HG03045 (cell line): ENCODE data around the gene LRRC8E.
"Not testable (repeated sequence)": the region's sequence is repeated elsewhere in the genome, so short reads cannot be mapped to it uniquely, and the experiment has no call there.

Experiments
- ATAC-seq: cut with Tn5 transposase; IDR thresholded peaks from one replicate; pipeline ENCODE4 v1.9.1; 2021; ENCODE audit warnings: mild to moderate bottlenecking, moderate library complexity; ENCODE audit not compliant: unreplicated experiment

The LRRC8E gene

DNA sequence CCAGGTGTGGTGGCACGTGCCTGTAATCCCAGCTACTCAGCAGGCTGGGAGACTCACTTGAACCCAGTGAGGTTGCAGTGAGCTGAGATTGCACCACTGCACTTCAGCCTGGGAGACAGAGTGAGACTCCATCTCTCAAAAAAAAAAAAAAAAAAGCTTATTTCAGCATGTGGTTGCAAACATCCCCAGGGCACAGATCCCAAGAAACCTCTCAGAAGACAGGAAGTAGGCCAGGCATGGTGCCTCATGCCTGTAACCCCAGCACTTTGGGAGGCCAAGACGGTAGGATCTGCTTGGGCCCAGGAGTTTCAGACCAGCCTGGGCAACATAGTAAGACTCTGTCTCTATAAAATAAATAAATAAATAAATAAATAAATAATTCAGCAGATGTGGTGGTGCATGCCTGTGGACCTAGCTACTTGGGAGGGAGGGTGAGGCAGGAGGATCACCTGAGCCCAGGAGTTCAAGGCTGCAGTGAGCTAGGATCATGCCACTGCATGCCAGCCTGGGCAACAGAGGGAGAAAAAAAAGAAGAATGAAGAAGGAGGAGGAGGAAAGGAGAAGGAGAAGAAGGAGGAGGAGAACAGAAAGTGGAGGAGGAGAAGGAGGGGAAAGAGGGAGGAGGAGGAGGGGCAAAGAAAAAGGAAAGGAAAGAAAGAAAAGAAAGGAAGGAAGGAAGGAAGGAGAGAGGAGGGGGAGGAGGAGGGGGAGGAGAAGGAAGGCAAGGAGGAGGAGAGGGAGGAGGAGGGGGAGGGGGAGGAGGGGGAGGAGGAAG, 4.3 kb upstream of the LRRC8E start:
- ATAC-seq, result no peak

GRCh38 chr19:7885818-7886217, 2.5 kb upstream of the LRRC8E start:
- no peak for ATAC-seq

DNA sequence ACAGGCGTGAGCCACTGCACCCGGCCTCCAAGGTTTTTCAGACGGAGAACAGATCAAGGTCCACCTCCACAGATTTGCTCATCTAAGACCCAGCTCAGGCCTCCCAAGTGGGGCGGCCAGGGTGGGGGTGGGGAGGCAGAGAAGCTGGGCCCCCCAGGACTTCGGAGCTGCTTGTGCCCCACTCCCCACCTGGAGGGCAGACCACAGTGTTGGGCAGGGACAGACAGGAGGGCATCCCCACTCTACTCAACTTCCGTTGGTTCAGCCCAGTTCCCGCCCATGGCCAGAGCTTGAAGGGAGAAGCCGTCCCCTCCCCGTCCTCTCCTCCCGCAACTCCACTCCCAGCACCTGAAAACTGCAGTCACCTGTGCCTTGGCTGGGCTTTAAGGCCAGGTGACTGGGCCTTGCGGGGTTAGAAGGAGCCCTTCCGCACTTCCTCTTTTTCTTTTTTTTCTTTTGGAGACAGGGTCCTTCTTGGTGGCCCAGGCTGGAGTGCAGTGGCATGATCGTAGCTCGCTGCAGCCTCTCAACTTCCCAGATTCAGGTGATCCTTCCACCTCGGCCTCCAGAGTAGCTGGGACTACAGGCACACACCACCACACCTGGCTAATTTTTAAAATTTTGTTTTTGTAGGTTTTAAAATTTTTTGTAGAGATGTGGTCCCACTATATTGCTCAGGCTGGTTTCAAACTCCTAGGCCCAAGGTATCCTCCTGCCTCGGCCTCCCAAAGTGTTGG, 734 bp upstream of the LRRC8E start:
- ATAC-seq, result no peak

GRCh38 chr19:7888826-7889217, 512 bp downstream of the LRRC8E start:
- ATAC-seq, result no peak

GRCh38 chr19:7893362-7894101, 5.2 kb downstream of the LRRC8E start:
- ATAC-seq, result not testable (repeated sequence)

DNA sequence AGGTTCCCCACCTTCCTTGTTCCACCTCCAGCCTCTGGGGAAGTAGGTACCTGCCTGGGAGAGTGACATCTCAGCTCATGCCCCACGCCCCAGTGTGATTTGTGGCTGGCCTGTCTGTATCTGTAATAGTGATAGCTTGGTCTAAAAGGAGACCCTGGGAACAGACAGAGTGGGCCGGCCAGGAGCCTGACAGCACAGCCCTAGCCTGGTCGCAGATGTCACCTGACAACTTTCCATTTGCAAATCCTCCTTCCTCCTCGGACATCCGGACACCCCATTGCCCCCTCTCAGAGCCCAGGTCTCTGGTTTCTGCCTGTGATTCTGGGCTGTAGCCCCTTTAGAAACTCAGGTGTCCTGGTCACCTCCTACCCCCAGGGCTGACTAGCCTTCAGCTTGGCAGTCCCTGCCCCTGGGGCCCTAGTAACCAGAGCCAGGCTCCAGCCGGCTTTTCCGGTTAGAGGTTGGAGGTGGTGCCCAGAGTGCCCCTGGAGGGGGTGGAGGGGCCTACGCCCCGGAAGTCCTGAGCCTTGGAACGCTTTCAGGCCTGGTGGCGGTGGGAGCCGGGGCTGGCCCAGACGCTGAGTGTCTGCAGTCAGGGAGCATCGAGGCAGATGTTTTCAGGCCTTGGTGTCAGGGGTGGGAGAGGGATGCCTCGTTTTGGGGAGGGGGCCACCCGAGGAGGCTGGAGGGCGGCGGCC, 6.5 kb downstream of the LRRC8E start:
- ATAC-seq, result no peak

- ATAC-seq, result no peak
These were observed 7.3 kb downstream of the LRRC8E start for GRCh38 chr19:7895565-7895964.

GRCh38 chr19:7897292-7897691, 9.0 kb downstream of the LRRC8E start:
- no peak for ATAC-seq

DNA sequence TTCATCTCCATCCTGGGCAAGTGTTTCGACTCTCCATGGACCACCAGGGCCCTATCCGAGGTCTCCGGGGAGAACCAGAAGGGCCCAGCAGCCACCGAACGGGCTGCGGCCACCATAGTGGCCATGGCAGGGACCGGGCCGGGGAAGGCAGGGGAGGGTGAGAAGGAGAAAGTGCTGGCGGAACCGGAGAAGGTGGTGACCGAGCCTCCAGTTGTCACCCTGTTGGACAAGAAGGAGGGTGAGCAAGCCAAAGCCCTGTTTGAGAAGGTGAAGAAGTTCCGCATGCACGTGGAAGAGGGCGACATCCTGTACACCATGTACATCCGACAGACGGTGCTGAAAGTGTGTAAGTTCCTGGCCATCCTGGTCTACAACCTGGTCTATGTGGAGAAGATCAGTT, 10.7 kb downstream of the LRRC8E start:
- no peak for ATAC-seq

- no peak for ATAC-seq
These were observed 11.6 kb downstream of the LRRC8E start for GRCh38 chr19:7899751-7900378.

DNA sequence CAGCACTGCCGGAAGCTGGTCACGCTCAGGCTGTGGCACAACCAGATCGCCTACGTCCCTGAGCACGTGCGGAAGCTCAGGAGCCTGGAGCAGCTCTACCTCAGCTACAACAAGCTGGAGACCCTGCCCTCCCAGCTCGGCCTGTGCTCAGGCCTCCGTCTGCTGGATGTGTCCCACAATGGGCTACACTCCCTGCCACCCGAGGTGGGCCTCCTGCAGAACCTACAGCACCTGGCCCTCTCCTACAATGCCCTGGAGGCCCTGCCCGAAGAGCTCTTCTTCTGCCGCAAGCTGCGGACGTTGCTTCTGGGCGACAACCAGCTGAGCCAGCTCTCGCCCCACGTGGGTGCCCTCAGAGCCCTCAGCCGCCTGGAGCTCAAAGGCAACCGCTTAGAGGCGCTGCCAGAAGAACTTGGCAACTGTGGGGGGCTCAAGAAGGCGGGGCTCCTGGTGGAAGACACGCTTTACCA, 12.1 kb downstream of the LRRC8E start:
- no peak for ATAC-seq

GRCh38 chr19:7900931-7901330, 12.6 kb downstream of the LRRC8E start:
- ATAC-seq, result no peak

DNA sequence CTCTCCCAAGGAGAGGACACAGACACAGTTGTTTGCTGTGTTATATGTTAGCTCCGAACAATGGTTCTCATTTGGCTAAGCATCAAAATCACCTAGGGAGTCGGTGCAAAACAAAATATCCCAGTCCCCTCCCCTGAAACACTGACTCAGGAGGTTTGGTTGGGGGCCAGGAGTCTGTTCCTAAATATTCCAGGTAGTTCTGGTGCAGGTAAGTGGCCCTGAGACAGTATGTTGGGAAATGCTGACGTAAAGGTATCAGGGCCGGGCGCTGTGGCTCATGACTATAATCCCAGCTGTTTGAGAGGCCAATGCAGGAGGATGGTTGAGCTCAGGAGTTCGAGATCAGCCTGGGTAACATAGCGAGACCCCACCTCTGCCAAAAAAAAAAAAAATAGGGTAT, 13.0 kb downstream of the LRRC8E start:
- no peak for ATAC-seq

DNA sequence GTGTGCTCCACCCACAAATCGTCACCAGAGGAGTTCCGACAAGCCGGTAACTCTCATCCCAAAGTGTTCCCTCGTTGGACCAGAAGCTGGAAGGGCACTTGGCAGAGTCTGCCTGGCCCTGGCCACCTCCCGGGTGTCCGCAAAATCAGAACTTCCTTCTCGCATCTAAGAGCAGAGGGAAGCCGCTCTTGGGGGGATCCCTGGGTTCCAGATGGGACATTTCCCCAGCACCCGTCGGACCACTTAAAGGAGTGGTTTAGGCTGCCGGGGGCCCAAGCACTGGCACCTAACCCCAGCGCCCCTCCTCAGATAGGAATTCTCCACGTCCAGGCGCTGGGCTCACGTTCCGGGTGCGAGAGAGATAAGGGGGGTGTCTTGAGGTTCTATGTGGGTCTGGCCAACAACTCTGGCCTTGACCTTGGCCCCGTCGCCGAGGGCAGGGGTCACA, 14.5 kb downstream of the LRRC8E start:
- ATAC-seq, result no peak

- peak; percentile 85 for ATAC-seq
These were observed 15.1 kb downstream of the LRRC8E start, which contains the start of gene MAP2K7 for GRCh38 chr19:7903244-7904073. Gene MAP2K7 (plus strand): TSS chr19:7903877. CDS start chr19:7903945, 68 bp downstream.

DNA sequence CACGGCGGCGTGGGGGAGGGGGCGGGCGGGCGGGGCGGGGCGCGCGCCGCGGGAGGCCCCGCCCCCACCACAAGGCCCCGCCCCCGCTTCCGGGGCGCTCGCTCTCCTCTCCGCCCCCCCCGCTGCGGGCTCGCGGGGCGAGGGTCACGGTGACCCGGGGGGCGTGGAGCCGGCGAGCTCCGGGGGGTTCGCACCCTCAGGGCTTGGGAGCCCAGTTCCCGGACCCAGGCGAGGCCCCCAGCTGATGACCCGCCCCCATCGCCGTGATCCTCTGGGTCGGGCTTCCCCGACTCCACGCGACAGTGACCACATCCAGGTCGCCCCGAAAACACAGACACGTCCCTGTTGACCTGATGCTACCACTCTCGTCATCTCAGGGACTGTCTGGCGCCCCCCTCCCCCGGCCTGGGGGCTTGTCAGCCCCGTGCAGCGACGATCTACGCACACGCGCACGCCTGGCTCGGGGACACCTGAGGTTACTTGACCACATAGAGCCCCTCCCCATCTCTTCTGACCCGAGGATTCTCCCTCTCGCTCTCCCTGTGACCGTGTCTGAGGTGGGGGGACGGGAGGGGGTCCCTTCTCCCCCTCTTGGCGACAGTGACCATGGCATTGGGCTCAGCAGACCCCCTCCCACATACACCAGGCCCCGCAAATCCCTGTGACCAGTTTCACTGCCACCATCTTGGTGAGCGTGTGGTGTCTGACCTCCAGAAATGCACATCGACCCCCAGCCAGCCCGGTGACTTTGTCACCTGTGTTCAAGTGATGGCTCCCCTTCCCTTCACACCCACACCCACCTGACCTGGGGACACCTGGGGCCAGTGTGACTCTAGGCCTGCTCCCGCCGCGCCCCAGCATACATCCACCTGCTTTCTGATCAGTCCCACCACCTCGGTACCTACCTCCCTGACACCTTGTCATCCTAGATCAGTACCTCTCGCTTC, 16.0 kb downstream of the LRRC8E start:
- peak; percentile 30 for ATAC-seq

GRCh38 chr19:7905268-7905667, 17.0 kb downstream of the LRRC8E start:
- no peak for ATAC-seq

DNA sequence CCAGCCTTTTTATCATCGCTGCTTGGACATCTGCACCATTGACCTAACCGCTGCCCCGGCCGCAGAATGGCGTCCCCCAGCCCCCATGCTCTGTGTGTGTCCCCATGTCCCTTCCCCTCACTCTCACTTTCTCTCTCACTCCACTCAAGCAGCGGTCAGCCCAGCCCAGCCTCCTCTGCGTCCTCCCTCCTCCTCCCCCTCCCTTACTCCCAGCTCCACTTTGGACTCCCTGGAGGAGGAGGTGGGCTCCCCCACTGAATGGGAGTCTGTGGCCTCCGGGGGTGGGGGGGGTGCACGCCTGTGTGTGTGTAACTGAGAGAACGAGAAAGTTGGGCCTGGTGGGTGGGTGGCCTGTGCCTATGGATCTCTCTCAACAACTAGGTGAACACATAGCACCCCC, 17.5 kb downstream of the LRRC8E start:
- ATAC-seq, result no peak
